HepG2 (cell line): Measurements from ENCODE around the gene DDRGK1. TPM values are rescaled to one million over a fixed set of nuclear protein-coding genes. Genes with fewer than 3 reads are reported as not detected.
A peak's percentile ranks its signal among the peaks of the same experiment; 100 is the strongest.

Source experiments
- AGO1 ChIP-seq: fragments of 200-400 bp; formaldehyde crosslinking; IDR thresholded peaks from 2 replicates; pipeline ENCODE4 v1.6.1; 2017; ENCODE audit warnings: mild to moderate bottlenecking, low read depth, low read length, moderate library complexity; ENCODE audit not compliant: poor library complexity, severe bottlenecking
- CHCHD3 ChIP-seq: sonication (generic); formaldehyde crosslinking; IDR thresholded peaks from 2 replicates; pipeline ENCODE4 v1.8.0; 2022; ENCODE audit warnings: mild to moderate bottlenecking, missing genetic modification reagents, moderate library complexity
- E2F2 ChIP-seq: sonication (generic); formaldehyde crosslinking; IDR thresholded peaks from 2 replicates; pipeline ENCODE4 v1.4.0; 2020; ENCODE audit warnings: missing genetic modification reagents, borderline replicate concordance
- GPN1 ChIP-seq: sonication (generic); formaldehyde crosslinking; IDR thresholded peaks from 2 replicates; pipeline ENCODE4 v1.5.1; 2020; ENCODE audit warnings: missing genetic modification reagents, borderline replicate concordance
- JUNB ChIP-seq: sonication (generic); formaldehyde crosslinking; IDR thresholded peaks from 2 replicates; pipeline ENCODE4 v1.8.0; 2022; ENCODE audit warnings: missing genetic modification reagents, mild to moderate bottlenecking, borderline replicate concordance
- KLF12 ChIP-seq: sonication (generic); formaldehyde crosslinking; IDR thresholded peaks from 2 replicates; pipeline ENCODE4 v1.4.0; 2020; ENCODE audit warnings: missing genetic modification reagents, borderline replicate concordance
- NCOA5 ChIP-seq: sonication (generic); formaldehyde crosslinking; IDR thresholded peaks from 2 replicates; pipeline ENCODE4 v1.4.0; 2020; ENCODE audit warnings: missing genetic modification reagents
- PRDM15 ChIP-seq: sonication (generic); formaldehyde crosslinking; IDR thresholded peaks from 2 replicates; pipeline ENCODE4 v1.4.0; 2020; ENCODE audit warnings: missing genetic modification reagents
- SETDB1 ChIP-seq: sonication (generic); formaldehyde crosslinking; IDR thresholded peaks from 2 replicates; pipeline ENCODE4 v1.5.1; 2020; ENCODE audit warnings: missing genetic modification reagents, mild to moderate bottlenecking, borderline replicate concordance
- SIN3A ChIP-seq: IDR thresholded peaks from 2 replicates; pipeline ENCODE4 v1.6.1; 2011; ENCODE audit warnings: low read depth, mild to moderate bottlenecking, control low read depth, low read length, borderline replicate concordance
- SKIL ChIP-seq: sonication (generic); formaldehyde crosslinking; IDR thresholded peaks from 2 replicates; pipeline ENCODE4 v1.8.0; 2022; ENCODE audit warnings: missing genetic modification reagents, mild to moderate bottlenecking, moderate library complexity, borderline replicate concordance
- TEAD2 ChIP-seq: sonication (generic); formaldehyde crosslinking; IDR thresholded peaks from 2 replicates; pipeline ENCODE4 v1.9.0; 2021; ENCODE audit warnings: missing genetic modification reagents
- ZFP36L1 ChIP-seq: sonication (generic); formaldehyde crosslinking; IDR thresholded peaks from 2 replicates; pipeline ENCODE4 v1.8.0; 2022; ENCODE audit warnings: mild to moderate bottlenecking, missing genetic modification reagents, moderate library complexity
- ZNF10 ChIP-seq: sonication (generic); formaldehyde crosslinking; IDR thresholded peaks from 2 replicates; pipeline ENCODE4 v1.4.0; 2020; ENCODE audit warnings: mild to moderate bottlenecking, low read depth, missing genetic modification reagents, borderline replicate concordance
- ZNF207 ChIP-seq: fragments of 450-650 bp; IDR thresholded peaks from 2 replicates; pipeline ENCODE4 v1.6.1; 2016; ENCODE audit warnings: antibody characterized with exemption, borderline replicate concordance
- ZNF235 ChIP-seq: sonication (generic); formaldehyde crosslinking; IDR thresholded peaks from 2 replicates; pipeline ENCODE4 v1.8.1; 2023; ENCODE audit warnings: mild to moderate bottlenecking, missing genetic modification reagents, borderline replicate concordance
- ZNF446 ChIP-seq: sonication (generic); formaldehyde crosslinking; IDR thresholded peaks from 2 replicates; pipeline ENCODE4 v1.5.0; 2020; ENCODE audit warnings: mild to moderate bottlenecking, missing genetic modification reagents
- ZNF556 ChIP-seq: sonication (generic); formaldehyde crosslinking; IDR thresholded peaks from 2 replicates; pipeline ENCODE4 v1.4.0; 2020; ENCODE audit warnings: mild to moderate bottlenecking, missing genetic modification reagents, borderline replicate concordance
- ZNF572 ChIP-seq: sonication (generic); formaldehyde crosslinking; IDR thresholded peaks from 2 replicates; pipeline ENCODE4 v1.5.1; 2020; ENCODE audit warnings: mild to moderate bottlenecking, missing genetic modification reagents
- ZNF790 ChIP-seq: sonication (generic); formaldehyde crosslinking; IDR thresholded peaks from 2 replicates; pipeline ENCODE4 v1.8.0; 2022; ENCODE audit warnings: missing genetic modification reagents, mild to moderate bottlenecking, borderline replicate concordance
- polyA plus RNA-seq, 8 experiments: library from polyadenylated mRNA; depleted of rRNA in 3 of 8; stranded (reverse) in 7 of 8; unstranded in 1 of 8; fragments of >200 nt; fragmentation: Illumina TruSeq in 4 of 8; extraction: Trizol in 4 of 8; gene quantifications; 2 replicates each; pipeline versions ENCODE4 v1.2.1 to v1.2.3, GENCODE V29; 2011 to 2016; ENCODE audit warnings: low read depth in 4 of 8, missing spikeins in 1 of 8, mixed read lengths in 1 of 8; ENCODE audit not compliant: insufficient read depth in 1 of 8
- total RNA-seq, 5 experiments: library from RNA; depleted of rRNA; stranded (reverse); fragments of >200 nt; fragmentation: Illumina TruSeq; extraction: Trizol; gene quantifications; 2 replicates each; pipeline ENCODE4 v1.2.3, GENCODE V29; 2016; ENCODE audit warnings: low read depth in 1 of 5

Gene DDRGK1
- total and polyA plus RNA-seq, 2 of the 13 experiments (the other 11 are each of a cell fraction or from before 2014, with no cell fraction given): 96.7 to 149 TPM

GRCh38 chr20:3227936-3228749 is 23.7 kb upstream of the DDRGK1 start (continued):
- TF ChIP-seq ZNF235 (CRISPR knock-in tag) (no peak), ZNF790 (CRISPR knock-in tag) (no peak), ZNF10 (no peak), TEAD2 (CRISPR knock-in tag) (no peak), E2F2 (no peak), NCOA5 (CRISPR knock-in tag) (no peak), SIN3A (no peak), AGO1 (peak; percentile 50), ZNF207 (no peak), ZFP36L1 (CRISPR knock-in tag) (no peak), GPN1 (0 out of 2 replicates have a peak, but pooled peaks have one; percentile 68), PRDM15 (CRISPR knock-in tag) (no peak), SKIL (CRISPR knock-in tag) (0 out of 2 replicates have a peak, but pooled peaks have one; percentile 18), ZNF556 (CRISPR knock-in tag) (no peak), JUNB (CRISPR knock-in tag) (no peak), CHCHD3 (CRISPR knock-in tag) (no peak), SETDB1 (CRISPR knock-in tag) (no peak), KLF12 (CRISPR knock-in tag) (no peak), ZNF572 (0 out of 2 replicates have a peak, but pooled peaks have one; percentile 6), ZNF446 (no peak)
